GM21576 (cell line): ENCODE measurements around the gene RTN4IP1.
A peak's percentile ranks its signal among the peaks of the same experiment; 100 is the strongest.

Experiments used
- ATAC-seq: cut with Tn5 transposase; IDR thresholded peaks from one replicate; pipeline ENCODE4 v1.9.1; 2021; ENCODE audit warnings: mild to moderate bottlenecking, moderate library complexity; ENCODE audit not compliant: unreplicated experiment

Gene RTN4IP1

GRCh38 chr6:106629103-106629858, at the start of gene RTN4IP1, which contains the start of gene QRSL1:
TSS of gene RTN4IP1 (minus strand) at chr6:106629498. CDS start at chr6:106629021, 477 bp downstream.
TSS of gene QRSL1 (plus strand) at chr6:106629578. CDS start at chr6:106629682, 104 bp downstream.
- ATAC-seq: peak; percentile 84

GRCh38 chr6:106677282-106677681, 48.0 kb upstream of the RTN4IP1 start:
- ATAC-seq: no peak

- ATAC-seq: no peak
Observed at GRCh38 chr6:106674541-106675229, 45.4 kb upstream of the RTN4IP1 start.

DNA sequence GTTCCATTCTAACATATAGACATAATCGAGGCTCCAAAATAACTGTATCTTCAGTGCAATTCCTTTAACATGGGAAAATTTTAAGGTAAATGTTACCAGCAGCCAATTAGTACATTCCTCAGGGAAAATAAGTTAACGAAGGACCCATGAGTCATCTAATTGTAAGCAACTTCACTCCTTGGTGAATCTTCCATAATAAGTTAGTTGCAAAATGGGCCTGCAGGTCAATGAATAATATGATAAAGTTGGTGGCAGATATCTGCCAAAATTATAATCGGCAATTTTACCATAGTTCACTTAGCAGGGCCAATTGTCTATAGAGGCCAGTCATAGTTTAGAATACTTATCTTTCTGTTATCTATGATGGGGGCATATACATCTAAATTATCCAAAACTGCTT, 42.4 kb upstream of the RTN4IP1 start:
- no peak for ATAC-seq

DNA sequence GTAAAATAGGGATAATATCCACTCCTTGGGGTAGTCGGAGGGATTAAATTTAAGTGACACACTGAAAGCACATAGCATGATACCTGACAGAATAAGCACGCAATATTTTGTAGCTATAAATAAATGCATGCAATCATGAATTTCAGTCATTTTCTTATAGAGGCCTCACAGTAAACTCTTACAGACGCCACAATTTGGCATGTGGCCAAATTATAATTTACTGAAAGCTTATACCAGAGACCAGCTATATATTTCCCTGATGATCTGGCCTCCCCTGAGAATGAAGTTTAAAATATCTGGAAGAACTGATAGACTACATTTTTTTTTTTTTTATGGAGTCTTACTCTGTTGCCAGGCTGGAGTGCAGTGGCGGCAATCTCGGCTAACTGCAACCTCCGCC, 40.9 kb upstream of the RTN4IP1 start:
- no peak for ATAC-seq

DNA sequence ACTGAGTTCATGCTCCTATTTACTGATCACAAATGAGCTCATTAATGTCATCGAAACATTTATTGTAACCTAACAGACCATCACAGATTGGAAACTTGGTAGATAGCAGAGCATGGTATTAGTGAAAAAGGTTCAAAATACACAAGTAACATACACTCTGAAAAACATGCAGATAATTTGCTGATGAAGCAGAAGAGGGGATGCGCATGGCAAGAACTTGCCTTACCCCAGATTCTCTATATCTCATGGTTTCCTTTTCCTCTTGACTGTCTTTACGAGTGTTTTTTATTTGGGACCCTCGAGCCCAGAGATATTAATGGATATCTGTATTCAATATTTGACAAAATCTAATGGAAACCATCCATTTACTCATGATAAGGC, 37.7 kb upstream of the RTN4IP1 start:
- no peak for ATAC-seq

GRCh38 chr6:106666282-106667021, 37.2 kb upstream of the RTN4IP1 start:
- ATAC-seq: peak; percentile 100

DNA sequence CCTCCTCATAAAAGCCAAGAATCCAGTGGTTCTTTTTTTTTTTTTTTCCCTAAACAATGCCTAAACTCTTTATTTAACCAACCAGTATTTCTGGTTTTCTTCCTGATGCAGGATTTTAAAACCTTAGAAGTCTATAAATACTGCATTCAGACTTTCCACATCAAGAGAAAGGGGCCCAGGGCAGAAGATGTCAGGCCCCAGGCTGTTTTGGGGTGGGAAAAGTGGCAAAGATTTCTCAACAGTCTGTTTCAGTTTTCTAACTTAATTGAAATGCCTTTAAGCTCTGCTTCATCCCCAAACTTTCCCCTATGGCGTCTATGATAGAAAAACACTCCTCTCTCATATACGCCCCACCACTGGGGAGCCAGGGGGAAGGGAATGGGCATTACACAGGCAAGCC, 33.2 kb upstream of the RTN4IP1 start:
- ATAC-seq: no peak

GRCh38 chr6:106659859-106660258, 30.6 kb upstream of the RTN4IP1 start:
- ATAC-seq: no peak

- ATAC-seq: no peak
Observed at GRCh38 chr6:106658469-106658868, 29.2 kb upstream of the RTN4IP1 start.

DNA sequence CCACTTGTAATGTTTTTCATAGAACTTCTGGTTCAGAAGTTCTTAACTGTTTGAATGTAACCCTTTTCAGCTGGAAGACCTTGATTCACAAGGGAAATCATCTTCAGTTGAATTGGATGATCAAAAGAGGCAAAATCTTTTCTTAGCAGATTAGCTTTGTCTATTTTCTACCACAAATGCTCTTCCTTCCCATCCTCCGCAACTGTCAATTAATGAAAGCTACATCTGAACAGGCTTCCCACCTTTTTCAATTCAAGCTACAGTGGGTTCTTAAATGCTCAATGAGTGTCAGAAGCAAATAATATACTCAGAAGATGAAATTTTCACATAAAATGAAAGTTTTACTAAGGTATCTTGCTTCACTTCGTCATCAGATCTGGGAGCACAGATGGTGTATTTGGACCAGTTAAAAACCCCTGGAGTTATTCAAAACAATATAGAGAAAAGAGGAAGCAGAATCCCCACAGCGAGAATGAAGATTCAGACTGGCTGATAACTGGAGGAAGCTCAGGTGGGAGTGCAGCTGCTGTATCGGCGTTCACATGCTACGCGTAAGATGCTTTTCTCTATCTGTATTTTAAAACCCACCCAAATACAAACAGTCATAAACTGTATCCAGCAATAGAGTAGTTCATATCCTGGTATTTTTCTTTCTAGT, 19.5 kb upstream of the RTN4IP1 start:
- ATAC-seq: peak; percentile 86

- ATAC-seq: no peak
Observed at GRCh38 chr6:106643061-106643460, 13.8 kb upstream of the RTN4IP1 start.

GRCh38 chr6:106642476-106642875, 13.2 kb upstream of the RTN4IP1 start:
- no peak for ATAC-seq

DNA sequence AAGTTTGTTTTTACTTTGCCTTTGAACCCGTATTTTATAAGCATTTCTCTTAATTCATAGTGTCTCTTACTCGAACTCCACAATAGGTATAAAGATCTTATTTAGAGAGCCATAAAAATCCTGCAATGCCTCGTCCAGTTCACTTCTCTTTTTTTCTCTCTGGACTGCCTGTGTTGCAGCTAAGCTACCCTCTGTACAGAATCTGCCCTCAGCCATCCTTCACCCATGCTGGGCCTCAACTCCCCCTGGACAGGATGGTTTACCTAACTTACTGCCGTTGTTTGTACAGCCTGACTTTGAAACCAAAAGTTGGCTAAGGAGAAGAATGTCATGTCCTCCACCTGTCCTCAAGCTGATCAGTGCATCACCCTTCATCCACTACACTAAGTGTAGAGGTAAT, 10.5 kb upstream of the RTN4IP1 start:
- ATAC-seq: no peak

- peak; percentile 84 for ATAC-seq
Observed at GRCh38 chr6:106637717-106638341, 8.5 kb upstream of the RTN4IP1 start.

DNA sequence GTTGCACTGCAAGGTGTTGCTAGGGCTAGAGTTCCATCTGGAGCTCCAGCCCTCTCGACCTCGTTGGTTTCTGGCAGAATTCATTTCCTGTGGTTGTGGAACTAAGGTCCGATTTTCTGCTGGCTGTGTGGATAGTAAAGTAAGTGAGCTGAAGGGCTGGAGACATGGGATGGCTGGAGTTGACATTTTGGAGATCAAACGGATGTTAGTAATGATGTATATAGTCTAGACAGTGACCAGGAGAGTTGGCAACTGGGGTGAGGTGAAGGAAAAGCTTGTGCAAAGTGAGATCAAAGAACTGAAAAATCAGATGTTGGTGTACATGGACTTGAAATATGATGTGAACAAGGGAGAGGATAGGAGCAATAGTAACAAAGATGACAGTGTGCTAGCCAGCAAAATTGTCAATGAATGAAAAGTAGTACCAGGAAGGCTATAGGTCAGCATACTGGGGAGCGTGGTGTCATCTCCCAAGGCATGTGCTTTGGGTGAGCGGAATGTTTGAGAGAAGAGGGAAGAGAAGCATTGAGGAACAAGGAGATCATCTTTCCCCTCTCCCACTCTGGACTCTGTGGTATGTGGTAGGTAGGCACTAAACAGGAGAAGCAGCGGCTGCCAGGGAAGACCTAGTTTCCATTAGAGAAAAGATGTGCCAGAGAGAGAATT, 7.9 kb upstream of the RTN4IP1 start:
- peak; percentile 27 for ATAC-seq

DNA sequence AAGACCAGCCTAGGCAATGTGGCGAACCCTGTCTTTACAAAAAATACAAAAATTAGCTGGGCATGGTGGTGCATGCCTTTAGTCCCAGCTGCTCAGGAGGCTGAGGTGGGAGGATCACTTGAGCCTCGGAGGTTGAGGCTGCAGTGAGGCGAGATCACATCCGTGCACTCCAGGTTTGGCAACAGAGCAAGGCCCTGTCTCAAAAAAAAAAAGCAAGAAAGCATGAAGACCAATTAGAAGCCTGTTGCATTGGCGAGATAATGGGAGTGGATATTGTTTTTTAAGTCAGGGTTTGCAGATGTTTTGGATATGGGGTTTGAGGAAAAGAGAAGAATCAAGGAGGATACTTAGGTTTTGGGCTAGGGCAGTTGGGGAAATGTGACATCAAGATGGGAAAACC, 5.3 kb upstream of the RTN4IP1 start:
- no peak for ATAC-seq

GRCh38 chr6:106631346-106631745, 2.0 kb upstream of the RTN4IP1 start:
- ATAC-seq: no peak

GRCh38 chr6:106630366-106630765, 1.1 kb upstream of the RTN4IP1 start:
- ATAC-seq: no peak

DNA sequence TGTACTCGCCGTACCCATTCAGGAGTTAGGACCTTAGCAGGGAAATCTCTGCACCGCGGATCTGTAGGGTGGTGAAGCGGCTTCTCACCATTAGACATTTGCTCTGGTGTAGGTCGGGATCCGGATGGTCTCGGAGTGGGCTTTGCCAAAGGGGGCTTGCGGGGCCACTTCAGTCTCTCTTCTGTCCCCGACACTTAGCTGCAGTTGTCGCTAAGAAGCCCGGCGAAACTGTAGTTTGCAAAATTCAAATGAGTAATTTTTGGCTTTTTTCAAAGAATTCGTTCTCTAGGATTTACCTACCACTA, 513 bp upstream of the RTN4IP1 start:
- ATAC-seq: no peak
